VCaP (cell line): ENCODE measurements around the gene ITIH3.

ENCODE experiments used
- H3K27ac ChIP-seq: fragments of 450-650 bp; 2 replicates; pipeline ENCODE4 v1.5.1; 2017
- TF ChIP-seq, protein P1 (sequence below): fragments of 450-650 bp; conservative IDR thresholded peaks from 2 replicates; pipeline ENCODE4 v1.5.1; 2017; ENCODE audit warnings: mild to moderate bottlenecking, moderate library complexity

The ITIH3 gene

DNA sequence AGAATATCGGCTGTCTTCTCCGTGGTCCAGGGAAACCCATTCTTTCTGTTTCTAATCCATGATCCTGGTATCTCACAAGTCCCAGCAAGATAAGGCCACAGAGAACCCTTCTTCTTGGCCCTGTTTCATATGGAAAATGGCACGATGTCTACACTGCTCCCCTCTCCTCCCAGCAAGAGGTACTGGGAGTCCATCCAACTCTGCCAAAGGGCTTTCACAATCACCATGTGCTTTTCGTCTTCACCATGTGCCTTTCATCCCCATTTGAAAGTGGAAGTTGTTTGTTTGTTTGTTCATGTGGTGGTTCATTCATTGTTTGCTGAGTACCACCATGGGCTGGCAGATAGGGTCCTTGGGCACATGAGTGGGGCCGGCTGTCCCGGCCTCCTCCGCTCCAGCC, 5.5 kb downstream of the ITIH3 start:
- TF ChIP-seq, protein P1, sequence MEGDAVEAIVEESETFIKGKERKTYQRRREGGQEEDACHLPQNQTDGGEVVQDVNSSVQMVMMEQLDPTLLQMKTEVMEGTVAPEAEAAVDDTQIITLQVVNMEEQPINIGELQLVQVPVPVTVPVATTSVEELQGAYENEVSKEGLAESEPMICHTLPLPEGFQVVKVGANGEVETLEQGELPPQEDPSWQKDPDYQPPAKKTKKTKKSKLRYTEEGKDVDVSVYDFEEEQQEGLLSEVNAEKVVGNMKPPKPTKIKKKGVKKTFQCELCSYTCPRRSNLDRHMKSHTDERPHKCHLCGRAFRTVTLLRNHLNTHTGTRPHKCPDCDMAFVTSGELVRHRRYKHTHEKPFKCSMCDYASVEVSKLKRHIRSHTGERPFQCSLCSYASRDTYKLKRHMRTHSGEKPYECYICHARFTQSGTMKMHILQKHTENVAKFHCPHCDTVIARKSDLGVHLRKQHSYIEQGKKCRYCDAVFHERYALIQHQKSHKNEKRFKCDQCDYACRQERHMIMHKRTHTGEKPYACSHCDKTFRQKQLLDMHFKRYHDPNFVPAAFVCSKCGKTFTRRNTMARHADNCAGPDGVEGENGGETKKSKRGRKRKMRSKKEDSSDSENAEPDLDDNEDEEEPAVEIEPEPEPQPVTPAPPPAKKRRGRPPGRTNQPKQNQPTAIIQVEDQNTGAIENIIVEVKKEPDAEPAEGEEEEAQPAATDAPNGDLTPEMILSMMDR, result no peak
- no peak overlapping the region for H3K27ac ChIP-seq

DNA sequence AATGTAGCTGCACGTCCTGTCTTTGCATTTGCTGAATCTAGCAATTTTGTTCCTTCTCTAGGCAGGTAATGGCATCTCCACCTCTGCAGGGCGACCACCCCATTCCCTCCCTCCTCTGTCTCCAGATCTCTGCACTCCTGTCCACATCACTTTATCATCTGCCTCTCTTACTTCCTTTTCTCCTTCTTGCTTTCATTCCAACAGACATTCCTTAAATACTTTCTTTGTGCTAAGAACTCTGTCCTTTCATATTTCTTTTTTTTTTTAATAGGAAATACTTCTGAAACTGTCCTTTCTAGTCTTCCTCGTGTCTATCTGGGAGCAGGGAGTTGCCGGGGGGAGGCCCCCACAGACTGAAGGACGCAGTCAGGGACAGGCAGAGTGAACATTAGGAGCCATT, 7.2 kb downstream of the ITIH3 start:
- H3K27ac ChIP-seq, result no peak overlapping the region
- TF ChIP-seq, protein P1, result no peak

DNA sequence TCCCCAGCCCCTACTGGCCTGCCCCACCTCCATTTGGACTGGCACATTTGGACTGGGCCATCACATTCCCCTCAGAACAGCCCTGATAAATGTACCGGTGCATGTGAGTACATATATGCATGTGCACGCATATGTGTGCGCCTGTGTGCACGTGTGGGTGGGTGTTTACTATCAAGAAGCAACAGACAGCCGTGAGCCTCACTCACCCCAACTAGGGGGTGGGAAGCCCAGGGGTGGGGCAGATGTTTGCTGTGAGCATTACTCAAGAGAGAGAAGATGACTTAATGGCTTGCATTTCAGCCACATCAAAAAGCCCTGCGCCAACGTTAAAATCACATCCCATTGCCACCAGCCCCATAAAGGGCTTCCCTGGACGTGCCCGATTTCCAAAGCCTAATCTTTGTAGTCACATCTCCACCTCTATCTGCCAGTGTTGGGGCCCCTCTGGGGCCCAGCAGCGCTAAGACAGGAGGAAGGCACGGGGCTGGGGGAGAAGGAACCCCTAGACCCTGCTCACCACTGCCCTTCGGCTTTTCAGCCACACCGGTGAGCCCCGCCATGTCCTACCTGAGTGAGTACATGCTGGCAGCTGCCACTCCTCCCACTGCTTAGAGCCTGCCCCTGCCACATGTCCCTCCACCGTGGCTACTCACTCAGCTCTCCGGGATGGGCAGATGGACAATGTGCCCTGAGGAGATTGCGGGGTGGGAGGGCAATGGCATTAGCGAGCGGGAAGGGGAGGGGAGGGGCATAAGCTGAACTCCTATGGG, 10.9 kb downstream of the ITIH3 start:
- TF ChIP-seq, protein P1, result no peak
- no peak overlapping the region for H3K27ac ChIP-seq

DNA sequence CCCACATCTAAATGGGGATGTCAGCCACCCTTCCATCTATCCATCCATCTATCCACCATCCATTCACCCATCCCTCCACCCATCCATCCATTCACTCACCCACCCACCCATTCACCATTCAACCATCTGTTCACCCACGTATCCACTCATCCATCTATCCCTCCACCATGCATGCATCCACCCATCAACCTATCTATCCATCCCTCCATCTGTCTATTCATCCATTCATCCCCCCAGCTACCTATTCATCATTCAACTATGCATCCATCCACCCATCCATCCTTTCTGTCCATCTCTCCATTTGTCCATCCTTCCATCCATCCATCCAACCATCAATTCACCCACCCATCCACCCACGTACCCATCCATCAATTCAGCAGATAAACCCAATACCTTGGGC, 14.6 kb downstream of the ITIH3 start:
- H3K27ac ChIP-seq, result no peak overlapping the region
- TF ChIP-seq, protein P1, result no peak

DNA sequence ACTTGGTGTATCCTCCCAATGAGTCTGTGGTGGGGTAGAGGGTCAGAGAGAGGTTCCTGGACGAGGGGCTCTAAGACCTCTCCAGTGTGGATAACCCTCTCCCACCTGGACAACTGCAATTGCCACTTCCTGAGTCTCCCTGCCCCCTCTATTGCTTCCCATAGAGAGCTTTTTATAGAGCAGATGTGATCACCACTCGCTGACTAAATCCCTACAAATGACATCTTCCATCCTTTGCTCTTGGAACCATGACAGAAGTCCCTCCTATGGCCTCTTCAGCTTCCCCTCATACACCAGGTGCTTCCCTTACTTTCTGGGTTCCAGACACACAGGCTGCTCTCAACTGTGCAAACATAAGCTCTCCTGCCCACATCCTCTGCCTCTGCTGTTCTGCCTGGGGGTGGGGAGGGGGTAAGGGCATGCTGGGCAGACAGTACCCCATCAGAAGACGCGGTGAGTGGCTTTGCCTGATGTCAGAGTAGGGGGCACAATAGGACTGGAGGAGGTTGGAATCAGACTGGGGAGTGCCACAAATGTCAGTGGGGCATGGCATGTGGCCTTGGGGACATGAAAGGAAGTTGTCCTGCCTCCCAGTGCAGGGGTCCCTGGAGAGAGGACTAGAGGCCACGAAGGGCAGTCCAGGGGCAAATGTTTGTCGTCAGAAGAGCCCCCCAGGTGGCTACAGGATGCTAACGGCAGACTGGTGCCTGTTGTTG, 15.2 kb downstream of the ITIH3 start:
- no peak overlapping the region for H3K27ac ChIP-seq
- TF ChIP-seq, protein P1, result no peak

DNA sequence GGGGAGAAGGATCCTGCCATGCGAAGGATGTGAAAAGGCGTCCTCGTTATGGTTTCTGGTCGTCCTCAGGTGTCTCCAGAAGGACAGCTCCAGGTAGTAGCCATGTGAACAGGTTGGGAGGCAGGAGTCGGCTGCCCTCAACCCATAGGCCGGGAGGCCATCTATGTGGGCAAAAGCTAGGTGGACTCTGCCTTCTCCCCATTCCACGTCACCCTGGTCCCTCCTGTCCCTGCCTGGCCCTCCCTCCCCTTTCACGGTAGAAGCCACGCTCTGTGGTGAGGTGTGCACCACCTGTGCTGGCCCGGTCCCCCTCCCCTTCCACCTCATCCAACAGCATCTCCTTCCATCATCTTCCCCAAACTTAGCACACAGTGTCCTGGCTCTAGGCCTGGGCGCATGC, 16.3 kb downstream of the ITIH3 start:
- H3K27ac ChIP-seq, result no peak overlapping the region

DNA sequence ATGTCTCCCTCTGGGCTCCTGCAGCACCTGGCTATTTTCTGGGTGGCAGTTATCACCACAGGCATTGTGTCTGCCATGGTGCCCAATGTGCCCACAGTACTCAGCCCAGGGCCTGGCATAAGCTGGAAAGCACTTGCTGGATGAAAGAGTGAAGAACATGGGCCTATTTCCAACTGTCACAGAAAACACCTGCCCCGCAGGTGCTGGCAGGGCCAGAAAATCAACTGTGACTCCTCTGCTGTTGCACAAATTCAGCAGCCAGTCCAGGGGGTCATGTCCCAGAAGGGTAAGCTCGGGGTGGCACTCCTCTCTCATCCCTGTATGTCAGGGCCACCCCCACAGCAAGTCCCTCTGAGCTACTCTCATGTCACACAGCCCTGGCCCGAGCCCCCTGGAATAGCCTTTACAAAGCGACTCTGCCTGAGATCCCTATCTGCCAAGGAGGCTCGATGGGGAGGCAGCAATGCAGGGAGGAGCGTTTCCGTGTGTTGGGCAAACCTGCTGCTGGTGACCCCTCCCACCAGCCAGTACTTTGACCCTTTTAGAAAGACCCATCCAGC, 16.9 kb downstream of the ITIH3 start:
- H3K27ac ChIP-seq, result no peak overlapping the region
- TF ChIP-seq, protein P1, result no peak

More for the DNA sequence above, 16.3 kb downstream of the ITIH3 start:
- TF ChIP-seq, protein P1, result no peak
